HUES48 (cell line): ENCODE data around the gene COL25A1.

ENCODE experiments used
- H3K27ac ChIP-seq: one replicate; pipeline ENCODE4 v1.7.0; 2013; ENCODE audit warnings: low read depth, low read length, inconsistent platforms
- H3K27me3 ChIP-seq: 2 replicates; pipeline ENCODE4 v1.6.1; 2013; ENCODE audit warnings: mild to moderate bottlenecking, low read length; ENCODE audit not compliant: control insufficient read depth, insufficient read depth
- H3K36me3 ChIP-seq: 2 replicates; pipeline ENCODE4 v1.6.1; 2013; ENCODE audit warnings: low read length; ENCODE audit not compliant: control insufficient read depth, insufficient read depth
- H3K4me1 ChIP-seq: 2 replicates; pipeline ENCODE4 v1.6.1; 2013; ENCODE audit warnings: mild to moderate bottlenecking, low read length; ENCODE audit not compliant: control insufficient read depth, insufficient read depth
- H3K4me3 ChIP-seq: 2 replicates; pipeline ENCODE4 v1.5.1; 2013; ENCODE audit warnings: mild to moderate bottlenecking, low read depth, low read length
- H3K9ac ChIP-seq: 2 replicates; pipeline ENCODE4 v1.6.1; 2013; ENCODE audit warnings: mild to moderate bottlenecking, low read depth, low read length, moderate library complexity
- H3K9me3 ChIP-seq: 2 replicates; pipeline ENCODE4 v1.6.1; 2013; ENCODE audit warnings: low read length; ENCODE audit not compliant: control insufficient read depth, insufficient read depth

The COL25A1 gene

DNA sequence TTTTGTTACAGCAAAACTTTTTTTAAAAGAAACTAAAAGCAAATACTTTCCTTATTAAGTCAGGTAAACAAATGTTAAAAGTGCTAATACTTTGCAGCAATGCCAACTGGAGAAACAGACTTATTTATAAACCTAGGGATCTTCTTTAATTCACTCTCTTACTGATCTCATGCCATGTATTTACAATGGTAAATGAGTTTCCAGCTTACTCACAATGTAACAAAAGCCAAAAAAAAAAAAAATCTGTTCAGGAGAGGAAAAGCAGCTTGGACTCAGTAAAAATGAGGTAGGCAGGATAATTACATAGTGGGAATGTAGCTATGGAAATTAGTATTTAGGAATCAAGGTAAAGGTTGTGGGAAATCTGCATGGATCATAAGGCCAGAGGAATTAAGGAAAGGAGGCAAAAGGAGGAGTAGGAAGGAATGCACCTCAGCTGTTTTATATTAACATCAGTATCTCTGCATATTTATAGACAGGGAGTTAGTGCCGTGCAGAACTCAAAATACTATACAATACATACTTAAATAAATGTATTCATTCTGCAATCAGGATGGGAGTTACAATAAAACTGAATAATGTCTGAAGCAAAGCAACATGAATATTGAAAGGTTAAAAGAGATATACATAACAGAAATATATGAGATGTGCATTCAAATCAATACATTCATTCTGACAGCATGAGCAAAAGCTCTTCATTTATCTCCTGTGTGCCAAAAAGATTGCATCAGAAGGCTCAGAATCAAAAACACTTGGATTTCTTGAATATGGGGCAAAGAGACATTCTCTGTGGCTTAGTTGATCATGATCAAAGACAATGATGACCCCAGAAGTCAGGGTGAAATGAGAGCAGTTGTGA lies 481.7 kb downstream of the COL25A1 start:
- no peaks in the 10 kb centered on the region for H3K9me3 ChIP-seq

DNA sequence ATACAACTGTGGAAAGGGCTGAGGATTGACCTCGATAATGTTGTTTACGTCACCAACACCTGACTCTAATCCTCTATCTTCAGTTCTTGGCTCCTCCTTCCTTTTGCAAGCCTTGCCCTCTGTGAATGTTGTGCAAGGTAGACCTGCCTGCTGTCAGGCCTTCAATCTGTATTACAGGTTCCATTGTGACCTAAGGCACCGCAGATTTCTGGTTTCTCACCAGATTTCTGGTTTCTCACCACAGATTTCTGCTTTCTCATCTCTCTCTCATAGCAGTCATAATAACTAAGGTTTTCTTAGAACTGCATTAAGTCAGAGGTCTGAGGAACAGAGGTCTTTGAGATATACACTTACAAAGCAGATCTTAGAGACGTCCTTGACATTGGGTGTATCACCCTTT lies 488.1 kb downstream of the COL25A1 start:
- no peak overlapping the region for H3K9ac ChIP-seq
- H3K9me3 ChIP-seq, result no peaks in the 10 kb centered on the region
- H3K27ac ChIP-seq, result no peak overlapping the region
- no peaks in the 10 kb centered on the region for H3K36me3 ChIP-seq
- no peak overlapping the region for H3K4me3 ChIP-seq
- H3K4me1 ChIP-seq, result peaks cover 3% of the 10 kb centered on the region; the same call in 1 of the 2 replicates
- no peaks in the 10 kb centered on the region for H3K27me3 ChIP-seq

More for the DNA sequence above, 481.7 kb downstream of the COL25A1 start:
- H3K4me1 ChIP-seq, result peaks cover 3% of the 10 kb centered on the region; the same call in 1 of the 2 replicates
- no peak overlapping the region for H3K27ac ChIP-seq
- no peak overlapping the region for H3K4me3 ChIP-seq
- no peak overlapping the region for H3K9ac ChIP-seq
- H3K36me3 ChIP-seq, result no peaks in the 10 kb centered on the region
- no peaks in the 10 kb centered on the region for H3K27me3 ChIP-seq

GRCh38 chr4:108813261-108813660 lies 489.2 kb downstream of the COL25A1 start:
- H3K9ac ChIP-seq, result no peak overlapping the region
- no peak overlapping the region for H3K27ac ChIP-seq
- no peaks in the 10 kb centered on the region for H3K27me3 ChIP-seq
- no peak overlapping the region for H3K4me3 ChIP-seq
- H3K4me1 ChIP-seq, result peaks cover 3% of the 10 kb centered on the region; the same call in 1 of the 2 replicates
- H3K36me3 ChIP-seq, result no peaks in the 10 kb centered on the region
- H3K9me3 ChIP-seq, result no peaks in the 10 kb centered on the region

DNA sequence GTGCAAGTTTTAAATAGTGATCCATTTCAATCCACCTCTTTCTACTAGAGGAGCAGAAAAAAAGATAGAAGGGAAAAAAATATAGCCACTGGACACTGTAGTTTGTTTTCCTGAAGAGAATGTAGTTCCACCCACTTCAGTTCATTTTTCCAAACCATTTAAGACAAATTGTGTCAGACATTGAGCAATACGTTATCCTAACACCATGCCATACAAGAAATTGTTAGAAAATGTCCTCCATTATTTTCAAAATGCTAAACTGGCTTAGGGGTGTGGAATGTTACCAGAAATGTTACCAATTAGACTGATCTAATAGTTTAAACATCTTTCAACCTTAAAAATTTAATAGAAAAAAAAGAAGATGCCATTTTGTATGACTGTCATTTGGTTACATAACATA lies 491.0 kb downstream of the COL25A1 start:
- Histone ChIP-seq H3K27me3 (no peaks in the 10 kb centered on the region), H3K9me3 (no peaks in the 10 kb centered on the region), H3K36me3 (no peaks in the 10 kb centered on the region), H3K9ac (no peak overlapping the region), H3K27ac (no peak overlapping the region), H3K4me3 (no peak overlapping the region), H3K4me1 (peaks cover 3% of the 10 kb centered on the region; the same call in 1 of the 2 replicates)

GRCh38 chr4:108810087-108810486 lies 492.4 kb downstream of the COL25A1 start:
- Histone ChIP-seq H3K9me3 (no peaks in the 10 kb centered on the region), H3K27ac (no peak overlapping the region), H3K9ac (no peak overlapping the region), H3K27me3 (no peaks in the 10 kb centered on the region), H3K4me3 (no peak overlapping the region), H3K36me3 (no peaks in the 10 kb centered on the region), H3K4me1 (no peaks in the 10 kb centered on the region)

DNA sequence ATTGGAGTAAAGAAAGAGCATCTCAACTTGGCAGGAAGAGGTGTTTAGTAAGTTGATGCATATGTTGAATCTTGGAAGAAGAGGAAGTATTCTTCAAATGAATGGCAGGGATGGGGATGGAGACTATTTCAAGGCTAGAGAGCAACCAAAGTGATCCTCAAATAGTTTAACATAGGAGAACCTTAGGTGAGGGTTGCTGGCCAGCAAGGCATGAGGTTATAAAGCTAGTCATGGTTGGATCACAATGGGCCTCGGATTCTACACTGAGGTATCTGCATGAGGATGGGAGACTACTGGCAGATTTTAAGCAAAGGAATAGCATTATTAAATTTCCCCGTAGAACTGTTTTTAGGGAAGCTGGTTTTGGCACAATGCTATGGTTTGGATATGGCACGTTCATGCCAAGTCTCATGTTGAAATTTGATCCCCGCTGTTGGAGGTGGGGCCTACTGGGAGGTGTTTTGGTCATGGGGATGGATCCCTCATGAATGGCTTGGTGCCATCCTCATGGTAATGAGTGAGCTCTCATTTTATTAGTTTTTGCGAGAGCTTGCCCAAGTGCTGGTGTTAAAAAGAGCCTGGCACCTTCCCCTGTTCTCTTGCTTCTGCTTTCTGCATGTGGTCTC lies 497.7 kb downstream of the COL25A1 start:
- H3K27ac ChIP-seq, result no peak overlapping the region
- no peak overlapping the region for H3K9ac ChIP-seq
- H3K4me1 ChIP-seq, result no peaks in the 10 kb centered on the region
- no peak overlapping the region for H3K4me3 ChIP-seq
- no peaks in the 10 kb centered on the region for H3K36me3 ChIP-seq
- H3K27me3 ChIP-seq, result no peaks in the 10 kb centered on the region
- H3K9me3 ChIP-seq, result no peaks in the 10 kb centered on the region

DNA sequence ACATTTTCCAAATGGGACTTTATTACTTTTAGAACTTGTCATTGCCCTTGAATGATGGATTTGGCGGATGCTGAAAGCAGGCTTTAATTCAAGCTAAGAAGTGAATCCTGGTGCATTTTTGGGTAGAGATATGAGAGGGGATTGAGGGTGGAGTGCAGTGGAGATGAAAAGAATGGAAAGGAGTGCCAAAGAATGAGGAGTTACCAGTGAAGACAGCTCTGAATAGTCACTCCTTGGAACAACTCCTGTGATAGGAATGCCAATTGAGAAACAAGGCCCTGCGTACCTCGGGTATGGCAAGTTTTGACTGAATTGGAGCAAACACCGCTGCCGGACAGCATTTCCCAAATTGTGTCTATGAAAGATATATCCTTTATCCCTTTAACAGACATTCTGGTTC lies 503.2 kb downstream of the COL25A1 start:
- no peak overlapping the region for H3K4me3 ChIP-seq

DNA sequence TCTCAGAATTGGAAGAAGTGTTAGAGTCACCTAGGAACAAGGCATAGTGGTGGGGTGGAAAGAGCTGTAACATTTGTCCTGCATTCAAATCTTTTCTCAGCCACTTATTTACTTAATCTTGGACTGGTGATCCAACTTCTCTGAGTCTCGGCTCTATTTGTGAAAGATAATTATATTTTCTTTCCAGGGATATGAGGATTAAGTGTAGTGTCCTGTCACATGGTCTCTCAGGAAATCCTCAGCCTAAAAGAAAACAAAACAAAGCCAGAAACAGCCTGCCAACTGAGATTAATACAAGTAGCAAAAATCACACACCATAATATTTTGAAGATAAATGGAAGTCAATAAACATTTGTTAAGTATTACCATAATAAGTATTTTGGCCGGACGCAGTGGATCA lies 506.3 kb downstream of the COL25A1 start:
- Histone ChIP-seq H3K27ac (no peak overlapping the region), H3K9ac (no peak overlapping the region), H3K9me3 (no peaks in the 10 kb centered on the region), H3K4me1 (no peaks in the 10 kb centered on the region), H3K4me3 (no peak overlapping the region), H3K27me3 (no peaks in the 10 kb centered on the region), H3K36me3 (no peaks in the 10 kb centered on the region)

More for the DNA sequence above, 503.2 kb downstream of the COL25A1 start:
- Histone ChIP-seq H3K27me3 (no peaks in the 10 kb centered on the region), H3K4me1 (no peaks in the 10 kb centered on the region), H3K36me3 (no peaks in the 10 kb centered on the region), H3K9me3 (no peaks in the 10 kb centered on the region), H3K27ac (no peak overlapping the region), H3K9ac (no peak overlapping the region)

DNA sequence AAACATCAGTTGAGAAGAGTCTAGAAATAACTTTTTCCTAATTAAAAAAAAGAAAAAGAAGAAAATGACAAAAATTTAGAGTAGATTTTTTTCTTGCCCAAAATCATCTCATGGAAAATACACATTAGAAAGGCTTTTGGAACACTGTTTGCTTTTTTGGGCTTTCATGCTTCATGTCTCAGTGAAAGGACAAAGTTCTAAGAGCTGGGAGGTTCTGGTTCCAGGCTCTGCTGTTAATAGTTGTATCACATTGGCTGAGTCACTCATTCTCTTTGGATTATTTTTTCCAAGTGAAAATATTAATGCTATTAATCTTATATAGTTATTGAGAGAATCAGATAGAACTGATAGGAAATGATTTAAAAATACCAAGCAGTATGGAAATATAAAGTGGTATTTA lies 506.7 kb downstream of the COL25A1 start:
- H3K4me1 ChIP-seq, result no peaks in the 10 kb centered on the region
- H3K27ac ChIP-seq, result no peak overlapping the region
- H3K9me3 ChIP-seq, result no peaks in the 10 kb centered on the region
- H3K27me3 ChIP-seq, result no peaks in the 10 kb centered on the region
- no peak overlapping the region for H3K9ac ChIP-seq
- no peaks in the 10 kb centered on the region for H3K36me3 ChIP-seq
- H3K4me3 ChIP-seq, result no peak overlapping the region

GRCh38 chr4:108794136-108794535 lies 508.3 kb downstream of the COL25A1 start:
- H3K27ac ChIP-seq, result no peak overlapping the region
- no peaks in the 10 kb centered on the region for H3K9me3 ChIP-seq
- H3K4me1 ChIP-seq, result no peaks in the 10 kb centered on the region
- H3K36me3 ChIP-seq, result no peaks in the 10 kb centered on the region
- H3K4me3 ChIP-seq, result no peak overlapping the region
- no peak overlapping the region for H3K9ac ChIP-seq
- H3K27me3 ChIP-seq, result no peaks in the 10 kb centered on the region

DNA sequence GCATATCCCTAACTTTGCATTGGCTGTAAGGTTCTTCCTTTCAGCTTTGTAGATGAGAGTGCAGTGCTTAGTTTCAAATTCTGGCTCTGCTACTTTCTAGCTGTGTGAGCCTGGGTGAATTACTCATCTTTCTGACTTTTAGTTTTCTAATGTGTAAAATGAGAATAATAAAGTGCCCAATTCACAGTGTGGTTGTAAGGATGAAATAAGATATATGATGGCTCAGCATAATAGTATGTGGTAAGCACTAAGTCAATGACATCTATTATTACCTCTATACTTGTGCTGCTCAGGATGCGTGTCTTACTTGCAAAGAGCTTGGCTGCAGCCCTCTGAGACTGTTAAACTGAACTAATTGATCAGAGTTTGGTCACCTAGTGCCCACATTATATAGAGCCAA lies 509.0 kb downstream of the COL25A1 start:
- H3K27me3 ChIP-seq, result no peaks in the 10 kb centered on the region
- H3K4me3 ChIP-seq, result no peak overlapping the region
- no peaks in the 10 kb centered on the region for H3K4me1 ChIP-seq
- no peaks in the 10 kb centered on the region for H3K36me3 ChIP-seq
- H3K9ac ChIP-seq, result no peak overlapping the region
- H3K27ac ChIP-seq, result no peak overlapping the region
- no peaks in the 10 kb centered on the region for H3K9me3 ChIP-seq
